ENCODE data around the gene ARHGEF7.
"Not testable (repeated sequence)": the region's sequence is repeated elsewhere in the genome, so short reads cannot be mapped to it uniquely, and the experiment has no call there.

The ARHGEF7 gene

DNA sequence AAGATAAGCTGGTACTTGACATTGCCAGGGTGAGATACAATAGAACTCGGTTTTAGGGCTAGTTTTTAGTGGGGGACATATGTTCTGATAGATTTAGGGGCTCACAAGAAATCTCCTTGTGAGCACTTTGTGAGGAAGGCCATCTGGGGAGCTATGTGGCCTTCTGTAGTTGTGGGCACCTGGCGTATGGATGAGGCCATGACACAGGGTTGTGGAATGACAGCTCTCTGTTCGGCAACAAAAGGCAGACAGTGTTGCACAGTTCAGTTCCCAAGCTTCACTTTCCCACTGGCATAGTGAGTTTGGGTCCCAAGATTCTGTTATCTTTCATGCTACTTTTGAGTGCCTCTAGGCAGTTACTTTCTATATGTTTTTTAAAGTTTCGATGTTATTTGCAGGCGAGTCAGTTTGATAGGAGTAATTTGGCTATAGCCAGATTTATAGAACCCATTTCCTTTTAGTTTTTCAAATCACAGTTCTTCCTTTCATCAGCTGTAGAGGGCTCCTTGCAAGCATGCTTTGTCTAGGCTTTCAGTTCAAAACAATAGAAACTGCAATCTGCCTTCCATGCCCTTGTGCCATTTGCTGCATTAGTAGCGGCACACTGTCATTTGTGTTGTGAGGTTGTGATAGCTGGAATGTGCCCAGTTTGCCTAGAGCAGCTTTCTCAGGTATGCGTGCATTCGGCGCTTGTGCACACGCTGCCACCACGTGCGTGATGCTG, 134.7 kb downstream of the ARHGEF7 start:
- DNase-seq (ENCODE audit: low read depth in 2 of 3, low spot score in 2 of 3): no peak

DNA sequence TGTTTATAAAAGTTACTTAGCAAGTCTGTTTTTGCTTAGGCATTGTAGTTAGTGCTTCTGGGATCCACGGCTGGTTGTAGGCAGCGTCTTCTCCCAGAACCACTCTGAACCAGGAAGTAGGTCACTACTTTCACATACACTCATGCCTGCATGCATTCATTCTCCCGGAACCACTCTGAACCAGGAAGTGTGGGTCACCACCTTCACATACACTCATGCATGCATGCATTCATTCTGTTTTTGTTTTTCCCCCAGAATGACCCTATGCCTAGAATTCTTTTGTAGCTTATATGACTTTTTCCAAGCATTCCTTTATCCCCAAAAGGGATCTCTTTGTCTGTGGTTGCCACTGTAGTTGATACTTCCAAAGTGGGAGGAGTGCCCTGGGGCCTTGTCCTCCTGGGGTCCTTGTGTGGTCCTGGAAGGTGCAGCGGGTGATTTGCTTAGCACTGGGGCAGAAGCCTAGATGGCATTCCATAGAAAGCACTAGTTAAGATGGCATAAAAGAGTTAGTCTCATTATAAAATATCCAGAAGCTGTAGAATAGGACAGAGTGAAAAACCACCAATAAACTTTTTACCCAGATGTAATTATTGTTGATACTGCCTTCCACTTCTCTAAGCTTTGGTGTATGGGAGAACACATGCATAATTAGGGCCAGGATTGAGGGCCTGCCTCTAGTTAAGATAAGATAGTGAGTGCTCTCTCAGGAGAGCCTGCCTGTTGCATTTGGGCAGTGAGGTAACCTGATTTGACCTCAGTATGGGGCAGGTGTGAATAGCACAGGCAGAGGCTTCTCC, 136.7 kb downstream of the ARHGEF7 start:
- DNase-seq (ENCODE audit: low read depth in 2 of 3, low spot score in 2 of 3): no peak

DNA sequence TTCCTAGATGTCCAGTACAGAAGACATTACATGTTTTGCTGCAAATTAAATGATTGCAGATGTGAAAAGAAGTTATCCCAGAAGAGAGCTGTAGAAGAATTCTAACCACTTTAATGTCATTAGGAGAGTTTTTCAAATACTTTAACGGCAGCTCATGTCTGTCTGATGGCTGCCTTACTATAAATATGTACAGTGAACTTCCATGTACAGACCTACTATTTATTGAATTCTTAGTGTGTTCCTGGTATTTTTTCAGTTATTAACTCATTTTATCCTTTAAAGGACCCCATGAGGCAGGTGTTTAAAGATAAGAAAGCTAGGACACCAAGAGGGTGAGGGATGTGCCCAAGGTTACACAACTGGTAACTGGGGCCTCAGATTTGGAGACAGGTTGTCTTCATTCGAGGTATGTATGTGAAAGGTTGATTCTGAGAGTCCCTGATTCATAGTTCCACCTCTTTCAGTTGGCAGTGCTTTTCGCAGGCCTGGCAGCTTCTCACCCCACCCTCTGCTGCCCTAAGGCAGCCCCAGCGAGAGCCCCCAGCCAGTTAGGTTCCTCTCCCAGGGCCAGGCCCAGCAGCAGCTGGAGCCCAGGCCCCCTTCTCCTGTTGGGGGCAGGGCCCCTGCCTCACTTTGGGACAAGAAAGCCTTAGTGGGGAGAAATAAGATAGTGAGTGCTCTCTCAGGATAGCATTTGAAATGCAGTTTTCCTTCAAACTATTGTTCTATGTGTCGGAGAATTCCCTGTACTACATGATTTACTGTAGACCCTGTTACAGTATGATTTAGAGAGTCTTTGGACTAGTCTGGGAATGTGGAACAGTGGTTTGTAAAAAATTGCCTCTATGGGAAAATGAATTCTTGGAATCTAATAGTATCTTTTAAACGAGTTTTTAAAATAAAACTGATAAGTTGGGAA, 137.6 kb downstream of the ARHGEF7 start:
- no peak for DNase-seq (ENCODE audit: low read depth in 2 of 3, low spot score in 2 of 3)

DNA sequence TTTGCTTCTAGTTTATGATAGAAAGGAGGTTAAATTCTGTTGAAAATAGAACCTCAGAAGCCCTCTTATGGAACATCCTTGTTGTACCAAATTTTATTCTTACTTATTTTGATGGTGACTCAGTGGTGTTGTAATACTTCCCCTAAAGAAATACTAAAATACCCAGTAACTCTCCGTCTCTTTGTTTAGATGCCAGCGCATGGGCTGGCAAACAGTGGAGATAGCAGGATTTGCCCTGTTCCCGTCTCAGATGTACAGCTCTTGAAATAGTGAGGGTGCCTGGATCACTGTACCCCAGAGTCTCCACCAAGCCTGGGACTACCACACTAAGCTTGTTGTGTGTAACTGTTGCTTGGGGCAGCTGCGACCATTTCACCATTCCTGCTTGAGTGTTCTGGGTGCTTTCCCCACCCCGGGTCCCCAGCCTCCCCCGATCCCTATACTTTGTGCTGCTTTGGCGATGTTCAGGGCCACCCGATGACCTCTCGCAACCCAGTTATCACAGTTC, 138.3 kb downstream of the ARHGEF7 start:
- no peak for DNase-seq (ENCODE audit: low read depth in 2 of 3, low spot score in 2 of 3)

DNA sequence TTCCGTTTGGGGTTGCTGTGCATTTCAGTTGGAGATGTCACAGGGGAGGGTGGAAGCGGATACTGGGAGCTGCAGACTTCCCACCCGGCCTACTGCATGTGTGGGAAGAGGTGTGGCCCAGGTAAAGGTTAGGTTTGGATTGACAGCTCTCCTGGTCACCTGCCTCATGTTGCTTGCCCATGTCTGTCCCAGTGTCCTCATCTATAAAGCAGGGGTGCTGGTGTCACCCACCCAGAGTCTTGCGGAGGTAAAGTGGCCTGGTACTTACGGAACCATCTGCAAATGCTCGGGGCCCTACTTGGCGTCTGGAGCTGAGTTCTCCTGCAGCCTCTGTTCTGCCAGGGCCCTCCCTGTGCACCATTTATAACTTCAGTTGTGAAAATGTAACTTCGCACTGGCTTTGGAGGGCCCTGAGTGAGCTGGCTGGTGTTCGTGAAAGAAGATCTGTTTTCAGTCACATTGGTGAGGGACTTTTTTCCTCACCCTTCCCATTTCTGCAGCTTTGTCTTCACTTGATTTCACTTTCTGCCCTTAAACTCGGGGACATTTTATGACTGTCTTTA, 140.2 kb downstream of the ARHGEF7 start:
- no peak for DNase-seq (ENCODE audit: low read depth in 2 of 3, low spot score in 2 of 3)

DNA sequence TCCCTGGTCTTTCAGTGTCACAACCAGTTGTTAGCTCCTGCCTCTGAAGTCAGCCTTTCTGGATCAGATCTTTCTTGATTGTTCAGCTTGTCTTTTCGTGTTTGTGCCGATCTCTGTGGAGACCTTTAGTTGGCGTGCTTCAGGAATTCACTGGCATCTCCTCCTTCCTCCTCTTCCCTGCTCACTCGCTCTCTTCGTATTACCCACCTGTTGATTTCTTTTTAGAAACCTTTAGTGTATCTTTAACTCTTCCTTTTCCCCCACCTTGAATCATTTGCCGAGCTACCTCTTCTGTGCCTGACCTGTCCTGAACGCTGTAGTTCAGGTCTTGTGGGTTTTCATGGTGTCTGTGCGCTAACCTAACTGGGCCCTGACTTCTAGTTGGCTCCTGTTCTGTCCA, 141.3 kb downstream of the ARHGEF7 start:
- DNase-seq (ENCODE audit: low read depth in 2 of 3, low spot score in 2 of 3): no peak

DNA sequence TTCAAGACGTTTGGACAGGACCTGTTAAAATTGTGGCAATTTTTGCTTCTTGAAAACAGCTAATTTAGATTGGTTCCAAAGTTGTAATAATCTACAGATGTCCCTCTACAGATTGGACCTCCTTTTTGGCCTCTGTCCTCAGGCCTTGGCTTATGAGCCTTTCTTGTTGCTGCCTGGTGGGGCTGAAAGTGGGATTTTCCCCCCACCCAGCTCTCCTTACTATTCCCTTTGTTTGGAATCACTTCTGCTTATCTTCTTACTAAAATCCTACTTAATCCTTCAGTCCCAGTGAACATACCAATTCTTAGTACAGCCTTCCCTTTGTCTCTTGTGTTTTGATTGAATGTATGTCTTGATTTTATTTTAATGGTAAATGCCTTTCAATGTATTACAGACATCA, 141.8 kb downstream of the ARHGEF7 start:
- no peak for DNase-seq (ENCODE audit: low read depth in 2 of 3, low spot score in 2 of 3)

DNA sequence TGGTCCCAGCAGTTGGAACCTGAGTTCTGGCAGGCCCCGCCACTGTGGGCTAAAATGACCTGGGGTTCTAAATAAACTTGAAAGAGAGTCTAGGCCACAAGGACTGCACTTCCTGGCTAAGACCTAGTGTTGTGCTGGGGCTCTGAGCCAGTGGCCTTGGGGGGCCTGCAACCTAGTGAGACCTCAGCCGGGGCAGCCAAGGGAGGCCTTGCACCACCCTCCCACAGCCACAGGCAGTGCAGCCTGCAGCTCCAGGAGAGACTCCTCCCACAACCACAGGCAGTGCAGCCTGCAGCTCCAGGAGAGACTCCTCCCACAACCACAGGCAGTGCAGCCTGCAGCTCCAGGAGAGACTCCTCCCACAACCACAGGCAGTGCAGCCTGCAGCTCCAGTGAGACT, 142.8 kb downstream of the ARHGEF7 start:
- not testable (repeated sequence) for DNase-seq (ENCODE audit: low read depth in 2 of 3, low spot score in 2 of 3)

DNA sequence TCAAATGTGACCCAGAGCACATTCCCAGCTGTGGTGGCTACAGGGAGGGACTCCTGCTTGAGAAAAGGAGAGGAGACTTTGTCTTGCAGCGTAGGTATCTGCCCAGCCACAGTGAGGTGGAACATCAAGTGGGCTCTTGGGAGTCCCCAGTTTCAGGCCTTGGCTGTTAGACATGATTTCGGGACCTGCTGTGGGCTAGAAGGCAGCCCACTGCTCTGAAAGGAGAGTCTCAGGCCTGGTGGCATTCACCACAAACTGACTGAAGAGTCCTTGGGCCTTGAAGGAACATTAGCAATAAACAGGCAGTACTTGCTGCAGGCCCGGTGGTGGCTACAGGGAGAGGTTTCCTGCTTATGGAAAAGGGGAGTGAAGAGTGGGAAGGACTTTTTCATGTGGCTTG, 143.5 kb downstream of the ARHGEF7 start:
- no peak for DNase-seq (ENCODE audit: low read depth in 2 of 3, low spot score in 2 of 3)

DNA sequence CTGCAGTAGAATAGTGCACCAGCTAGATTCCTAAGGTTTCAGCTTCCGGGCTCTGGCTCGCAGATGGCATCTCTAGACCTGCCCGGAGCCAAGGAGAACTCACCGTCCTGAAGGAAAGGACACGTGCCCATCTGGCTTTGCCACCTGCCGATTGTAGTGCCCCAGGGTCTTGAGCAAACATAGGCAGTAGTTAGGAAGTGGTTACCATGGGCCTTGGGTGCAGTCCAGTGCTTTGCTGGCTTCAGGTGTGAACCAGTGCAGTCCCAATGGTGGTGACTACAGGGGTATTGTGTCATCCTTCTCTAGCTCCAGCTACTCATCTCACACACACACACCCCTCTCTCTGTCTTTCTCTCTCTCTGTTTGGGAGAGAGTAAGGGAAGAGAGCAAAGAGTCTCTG, 143.9 kb downstream of the ARHGEF7 start:
- DNase-seq (ENCODE audit: low read depth in 2 of 3, low spot score in 2 of 3): no peak

DNA sequence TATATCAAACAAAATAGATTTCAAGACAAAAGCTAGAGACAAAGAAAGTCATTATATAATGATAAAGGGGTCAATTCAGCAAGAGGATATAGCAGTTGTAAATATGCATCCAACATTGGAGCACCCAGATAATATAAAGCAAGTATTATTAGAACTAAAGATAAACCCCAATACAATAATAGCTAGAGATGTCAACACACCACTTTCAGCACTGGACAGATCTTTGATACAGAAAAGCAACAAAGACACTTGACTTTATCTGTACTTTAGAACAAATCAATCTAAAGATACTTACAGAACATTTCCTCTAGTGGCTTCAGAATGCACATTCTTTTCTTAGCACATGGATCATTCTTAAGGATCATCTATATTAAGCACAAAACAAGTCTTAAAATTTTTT, 146.2 kb downstream of the ARHGEF7 start:
- DNase-seq (ENCODE audit: low read depth in 2 of 3, low spot score in 2 of 3): no peak

DNA sequence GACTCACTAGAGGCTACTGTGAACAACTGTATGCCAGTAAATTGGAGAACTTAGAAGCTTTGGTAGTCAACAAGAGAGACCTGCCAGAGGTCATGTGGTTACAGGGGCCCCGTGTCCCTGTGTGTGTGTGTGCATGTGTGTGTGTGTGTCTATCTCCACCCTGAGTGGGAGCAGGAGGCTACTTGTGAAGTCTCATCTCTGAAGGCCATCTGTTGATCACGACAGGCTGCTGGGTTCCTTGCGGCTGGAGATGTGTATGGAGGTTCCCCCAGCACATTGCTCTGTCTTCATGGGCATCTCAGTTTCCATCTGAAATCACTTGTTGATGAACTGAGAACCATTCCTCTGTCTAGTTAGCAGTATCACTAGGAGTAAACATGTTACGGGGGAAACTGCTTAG, 147.2 kb downstream of the ARHGEF7 start:
- DNase-seq (ENCODE audit: low read depth in 2 of 3, low spot score in 2 of 3): no peak

DNA sequence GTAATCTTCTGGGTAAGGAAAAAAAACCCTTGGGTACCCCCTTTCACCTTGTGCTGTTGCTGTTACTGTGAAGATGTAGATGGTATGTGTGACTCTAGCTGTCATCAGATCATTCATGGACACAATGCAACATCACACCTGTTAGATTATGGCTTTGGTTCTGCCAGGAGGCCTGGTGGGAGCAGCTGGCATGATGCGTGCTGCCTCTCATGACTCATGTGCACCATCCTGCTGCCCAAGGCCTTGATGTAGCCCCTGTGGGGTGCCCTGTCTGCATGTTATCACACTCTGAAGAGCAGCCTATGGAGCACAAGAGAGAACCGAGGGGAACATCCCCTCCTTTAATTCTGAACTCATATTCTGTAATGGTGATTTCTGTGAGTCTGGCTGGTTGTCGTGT, 147.6 kb downstream of the ARHGEF7 start:
- no peak for DNase-seq (ENCODE audit: low read depth in 2 of 3, low spot score in 2 of 3)

DNA sequence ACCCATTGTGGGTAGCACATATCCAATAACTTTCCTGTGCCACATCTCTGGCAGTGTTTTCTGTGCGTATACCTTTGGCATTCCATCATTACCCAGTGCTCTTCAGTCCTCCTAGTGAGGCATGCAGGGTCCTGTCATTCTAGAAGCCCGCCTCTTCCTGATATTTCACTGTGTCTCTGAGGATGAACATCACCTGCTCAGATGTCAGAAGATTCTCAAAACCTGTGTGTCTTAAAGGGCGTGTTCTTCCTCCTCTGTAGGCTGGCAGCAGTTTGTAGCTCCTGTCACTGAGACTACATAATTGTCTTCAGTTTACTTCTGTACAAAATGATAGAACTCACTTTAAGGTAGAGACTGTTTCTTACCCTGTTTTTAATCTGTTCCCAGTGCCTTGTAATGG, 148.5 kb downstream of the ARHGEF7 start:
- DNase-seq (ENCODE audit: low read depth in 2 of 3, low spot score in 2 of 3): no peak

DNA sequence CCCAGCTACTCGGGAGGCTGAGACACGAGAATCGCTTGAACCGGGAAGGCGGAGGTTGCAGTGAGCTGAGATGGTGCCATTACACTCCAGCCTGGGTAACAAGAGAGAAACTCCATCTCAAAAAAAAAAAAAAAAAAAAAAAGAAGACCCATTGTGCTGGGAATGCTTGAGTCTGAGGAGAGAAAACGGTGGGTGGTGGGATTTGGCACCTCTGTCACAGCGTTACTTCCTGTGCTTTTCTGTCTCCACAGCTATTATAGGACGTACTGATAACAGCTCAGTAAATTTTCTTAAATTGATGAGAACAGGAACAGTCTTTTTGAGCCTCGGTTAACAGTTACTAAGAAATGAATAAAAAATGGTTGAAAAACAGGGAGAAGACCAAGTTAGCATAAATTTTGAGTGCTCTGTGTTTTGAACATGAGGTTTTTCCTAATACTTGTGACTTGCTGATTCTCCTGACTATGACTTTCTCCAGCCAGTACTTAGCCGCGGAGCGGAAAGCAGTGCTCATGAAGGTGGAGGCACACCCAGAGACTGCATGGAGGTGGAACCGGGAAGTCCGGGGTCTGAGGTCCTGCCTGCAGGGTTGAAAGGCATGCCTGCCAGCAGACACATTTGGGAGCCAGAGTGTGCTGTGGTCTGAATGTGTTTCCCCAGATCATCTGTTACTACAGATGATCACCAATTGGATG, 150.0 kb downstream of the ARHGEF7 start:
- no peak for DNase-seq (ENCODE audit: low read depth in 2 of 3, low spot score in 2 of 3)

DNA sequence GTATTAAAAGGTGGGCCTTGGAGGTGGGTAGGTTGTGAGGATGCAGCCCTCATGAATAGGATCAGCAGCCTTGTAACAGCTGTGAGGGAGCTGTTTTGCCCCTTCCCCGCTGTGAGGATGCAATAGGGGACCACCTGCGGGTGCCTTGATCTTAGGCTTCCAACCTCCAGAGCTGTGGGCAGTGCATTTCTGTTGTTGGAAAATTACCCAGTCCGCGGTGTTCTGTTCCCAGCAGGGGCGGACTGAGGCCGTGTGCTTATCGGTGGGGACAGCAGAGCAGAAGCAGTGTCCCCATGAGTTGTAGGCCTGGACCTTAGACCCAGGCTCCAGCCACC, 150.6 kb downstream of the ARHGEF7 start:
- DNase-seq (ENCODE audit: low read depth in 2 of 3, low spot score in 2 of 3): no peak

DNA sequence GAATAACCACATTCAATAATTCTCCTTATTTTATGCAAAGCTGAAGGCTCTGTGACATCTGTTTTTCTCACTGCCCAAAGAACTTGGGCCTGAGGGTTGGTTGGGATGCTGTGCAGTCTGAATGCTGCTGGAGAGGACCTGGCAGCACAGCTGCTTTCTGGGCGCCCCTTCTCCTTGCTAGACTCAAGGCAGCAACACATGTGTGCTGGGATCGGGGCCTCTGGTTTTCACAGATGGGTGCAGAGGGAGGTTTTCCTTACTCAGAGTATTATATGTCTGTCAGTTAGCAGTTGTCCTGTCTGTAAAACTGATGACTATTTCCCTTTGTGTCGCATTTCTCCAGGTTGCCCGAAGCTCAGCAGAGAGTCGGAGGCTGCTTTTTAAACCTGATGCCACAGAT, 152.1 kb downstream of the ARHGEF7 start:
- DNase-seq (ENCODE audit: low read depth in 2 of 3, low spot score in 2 of 3): no peak

DNA sequence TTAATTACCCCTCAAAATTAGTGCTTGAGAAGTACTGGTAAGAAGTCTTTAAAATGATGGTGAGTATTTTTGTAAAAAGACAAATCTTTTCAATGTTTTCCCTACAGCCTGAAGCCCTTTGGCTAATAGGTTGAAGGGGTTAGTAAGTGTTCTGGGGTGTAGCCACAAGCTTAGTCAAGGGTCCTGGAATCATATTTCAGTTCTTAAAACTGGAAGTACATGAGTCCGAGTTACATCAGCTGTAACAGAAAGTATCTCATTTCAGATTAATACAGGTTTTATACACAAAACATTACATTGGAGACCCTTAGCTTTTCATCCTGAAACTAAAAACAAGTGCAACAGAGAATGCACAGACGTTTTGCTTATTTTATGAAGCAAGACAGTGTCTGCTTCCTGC, 152.7 kb downstream of the ARHGEF7 start:
- no peak for DNase-seq (ENCODE audit: low read depth in 2 of 3, low spot score in 2 of 3)

DNA sequence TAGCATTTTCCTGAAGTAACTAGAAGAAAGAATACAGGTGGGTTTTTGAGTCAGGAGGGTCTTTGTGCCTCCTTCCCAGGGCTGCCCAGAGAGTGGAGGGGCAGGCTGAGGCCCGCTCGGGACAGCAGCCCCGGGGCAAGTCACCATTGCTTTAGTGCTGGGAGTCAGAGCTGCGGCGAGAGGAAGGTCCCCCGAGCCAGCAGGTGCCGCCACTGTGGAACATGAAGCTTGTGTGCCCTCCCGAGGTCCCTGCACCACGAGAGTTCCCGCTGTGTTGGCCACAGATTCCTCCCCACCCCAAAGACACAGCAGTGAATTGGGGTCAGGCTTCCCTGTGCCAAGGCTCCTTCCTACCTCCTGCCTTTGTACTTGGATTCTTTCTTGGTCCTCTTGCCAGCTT, 154.4 kb downstream of the ARHGEF7 start:
- DNase-seq (ENCODE audit: low read depth in 2 of 3, low spot score in 2 of 3): no peak

DNA sequence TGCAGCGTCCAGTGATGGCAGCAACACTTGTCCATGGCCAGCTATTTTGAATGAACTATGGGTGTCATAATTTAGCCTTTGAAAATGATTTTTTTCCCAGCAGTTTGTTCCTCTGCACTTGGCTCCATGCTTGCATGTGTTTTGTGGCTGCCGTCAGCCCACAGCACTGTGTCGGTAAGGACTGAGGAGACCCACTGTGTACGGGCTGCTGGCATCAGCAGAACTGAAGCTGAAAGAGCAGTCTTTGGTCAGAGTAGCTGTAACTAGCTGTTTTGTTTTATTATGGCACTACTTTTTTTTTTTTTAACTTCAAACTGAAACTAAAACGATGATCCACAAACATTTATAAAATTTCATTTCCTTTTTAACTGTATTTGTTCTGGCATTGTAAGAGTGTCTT, 155.0 kb downstream of the ARHGEF7 start:
- no peak for DNase-seq (ENCODE audit: low read depth in 2 of 3, low spot score in 2 of 3)
